GM18951 (cell line): ENCODE measurements around the gene TMEM132C.

Experiments
- POLR2A ChIP-seq: IDR thresholded peaks from 4 replicates; pipeline ENCODE4 v1.6.1; 2011; ENCODE audit warnings: mild to moderate bottlenecking; ENCODE audit not compliant: insufficient read length, insufficient read depth; ENCODE audit errors: extremely low read depth
- in situ Hi-C: fragments of 300-500 bp; cut with MboI; formaldehyde crosslinking; loops from one replicate; pipeline ENCODE4 v1.12.0; 2022; ENCODE audit warnings: low sequenced_read_pairs, mixed read lengths, inconsistent platforms; ENCODE audit not compliant: unreplicated experiment

Gene TMEM132C

GRCh38 chr12:128266541-128267130, 334 bp upstream of the TMEM132C start:
- no peak for TF ChIP-seq POLR2A
- in situ Hi-C loops: no loop called here

- in situ Hi-C loops: no loop called here
- TF ChIP-seq POLR2A: no peak
These were observed 845 bp downstream of the TMEM132C start for GRCh38 chr12:128267651-128268378.

- TF ChIP-seq POLR2A: no peak
- in situ Hi-C loops: no loop called here
These were observed 1.5 kb downstream of the TMEM132C start for GRCh38 chr12:128268379-128268995.

- in situ Hi-C loops: no loop called here
- no peak for TF ChIP-seq POLR2A
These were observed 2.2 kb downstream of the TMEM132C start for GRCh38 chr12:128269181-128269591.

GRCh38 chr12:128276471-128276870, 9.5 kb downstream of the TMEM132C start:
- no peak for TF ChIP-seq POLR2A
- in situ Hi-C loops: no loop called here

- in situ Hi-C loops: no loop called here
- no peak for TF ChIP-seq POLR2A
These were observed 20.0 kb downstream of the TMEM132C start for GRCh38 chr12:128286970-128287369.

- in situ Hi-C loops: no loop called here
- TF ChIP-seq POLR2A: no peak
These were observed 21.4 kb downstream of the TMEM132C start for GRCh38 chr12:128288357-128288756.

- in situ Hi-C loops: no loop called here
- no peak for TF ChIP-seq POLR2A
These were observed 21.9 kb downstream of the TMEM132C start for GRCh38 chr12:128288896-128289295.

GRCh38 chr12:128290938-128291337, 24.0 kb downstream of the TMEM132C start:
- no peak for TF ChIP-seq POLR2A
- in situ Hi-C loops: no loop called here

- in situ Hi-C loops: no loop called here
These were observed 31.2 kb downstream of the TMEM132C start for GRCh38 chr12:128298091-128298748.

GRCh38 chr12:128305336-128305892, 38.4 kb downstream of the TMEM132C start:
- TF ChIP-seq POLR2A: no peak
- in situ Hi-C loops: no loop called here

More at GRCh38 chr12:128298091-128298748, 31.2 kb downstream of the TMEM132C start:
- TF ChIP-seq POLR2A: no peak

- in situ Hi-C loops: no loop called here
- no peak for TF ChIP-seq POLR2A
These were observed 40.8 kb downstream of the TMEM132C start for GRCh38 chr12:128307791-128308190.

- no peak for TF ChIP-seq POLR2A
- in situ Hi-C loops: no loop called here
These were observed 45.7 kb downstream of the TMEM132C start for GRCh38 chr12:128312661-128313060.
